RPMI7951 (cell line): Measurements from ENCODE around the gene SERPINB6. TPM values are rescaled to one million over a fixed set of nuclear protein-coding genes. Genes with fewer than 3 reads are reported as not detected.
A peak's percentile ranks its signal among the peaks of the same experiment; 100 is the strongest.
"Not testable (repeated sequence)": the region's sequence is repeated elsewhere in the genome, so short reads cannot be mapped to it uniquely, and the experiment has no call there.

Experiments
- DNase-seq: peaks from one replicate; pipeline ENCODE4 v3.0.0-alpha.2; 2012; ENCODE audit warnings: low read depth
- total RNA-seq: library from RNA; depleted of rRNA; stranded (reverse); fragments of >200 nt; shearing (Covaris generic); gene quantifications from 2 replicates; pipeline ENCODE4 v1.2.3, GENCODE V29; 2014

The SERPINB6 gene
- total RNA-seq, 1 experiment from 2014 or later: 92.6 TPM

GRCh38 chr6:2938632-2939083, 32.7 kb downstream of the SERPINB6 start:
- DNase-seq: no peak

- no peak for DNase-seq
Measured at GRCh38 chr6:2938004-2938631, 33.2 kb downstream of the SERPINB6 start.

- DNase-seq: no peak
Measured at GRCh38 chr6:2937627-2938003, 33.8 kb downstream of the SERPINB6 start.

GRCh38 chr6:2935566-2936291, 35.6 kb downstream of the SERPINB6 start:
- no peak for DNase-seq

- DNase-seq: no peak
Measured at GRCh38 chr6:2934057-2934456, 37.3 kb downstream of the SERPINB6 start.

- DNase-seq: not testable (repeated sequence)
Measured at GRCh38 chr6:2932911-2933310, 38.5 kb downstream of the SERPINB6 start.

GRCh38 chr6:2931970-2932748, 39.2 kb downstream of the SERPINB6 start:
- peak; percentile 67 for DNase-seq

GRCh38 chr6:2931055-2931454, 40.3 kb downstream of the SERPINB6 start:
- no peak for DNase-seq

GRCh38 chr6:2927931-2928330, 43.4 kb downstream of the SERPINB6 start:
- DNase-seq: not testable (repeated sequence)

GRCh38 chr6:2925842-2926747, 45.3 kb downstream of the SERPINB6 start:
- peak; percentile 20 for DNase-seq

GRCh38 chr6:2921520-2922115, 49.7 kb downstream of the SERPINB6 start:
- DNase-seq: no peak

GRCh38 chr6:2920671-2921112, 50.7 kb downstream of the SERPINB6 start:
- no peak for DNase-seq

- no peak for DNase-seq
Measured at GRCh38 chr6:2919886-2920285, 51.5 kb downstream of the SERPINB6 start.

- no peak for DNase-seq
Measured at GRCh38 chr6:2919401-2919800, 52.0 kb downstream of the SERPINB6 start.

GRCh38 chr6:2918936-2919335, 52.4 kb downstream of the SERPINB6 start:
- no peak for DNase-seq

GRCh38 chr6:2917801-2918445, 53.4 kb downstream of the SERPINB6 start:
- no peak for DNase-seq

GRCh38 chr6:2917065-2917464, 54.3 kb downstream of the SERPINB6 start:
- no peak for DNase-seq

GRCh38 chr6:2916158-2916925, 55.0 kb downstream of the SERPINB6 start:
- DNase-seq: no peak

GRCh38 chr6:2915150-2915549, 56.2 kb downstream of the SERPINB6 start:
- no peak for DNase-seq

GRCh38 chr6:2914318-2914660, 57.1 kb downstream of the SERPINB6 start:
- no peak for DNase-seq
